MCF 10A (cell line): ENCODE data around the gene PKD1. TPM values are rescaled to one million over a fixed set of nuclear protein-coding genes. Genes with fewer than 3 reads are reported as not detected.

Source experiments
- BruUV-seq: library from RNA; stranded (reverse); fragments of 400-500 nt; replicated peaks from 2 replicates; lab custom pipeline; 2021; lab: Mats Ljungman, UMichigan
- CTCF ChIA-PET: fragments of 300-600 bp; sonication (Branson Sonifier 250); formaldehyde crosslinking; extraction: SDS; loops from one replicate; lab custom pipeline; 2021; ENCODE audit warnings: antibody characterized with exemption, inconsistent platforms; lab: Yijun Ruan, JAX
- POLR2A ChIA-PET: fragments of 300-600, 350-650 bp; sonication (Branson Sonifier 250); formaldehyde crosslinking; extraction: SDS; loops from one replicate; lab custom pipeline; 2020; ENCODE audit warnings: antibody characterized with exemption, inconsistent platforms; lab: Yijun Ruan, JAX
- DNase-seq: peaks from one replicate; pipeline ENCODE4 v3.0.0-alpha.2; 2018; ENCODE audit not compliant: unreplicated experiment
- H3K27ac Mint-ChIP-seq: one replicate; pipeline ENCODE4 v1.8.0; 2022; ENCODE audit warnings: mild to moderate bottlenecking, low read depth, mixed read lengths; ENCODE audit not compliant: unreplicated experiment
- H3K27me3 Mint-ChIP-seq: one replicate; pipeline ENCODE4 v1.8.0; 2022; ENCODE audit warnings: mixed read lengths; ENCODE audit not compliant: insufficient read depth, unreplicated experiment
- H3K36me3 Mint-ChIP-seq: one replicate; pipeline ENCODE4 v1.8.0; 2022; ENCODE audit warnings: mild to moderate bottlenecking, moderate library complexity, mixed read lengths; ENCODE audit not compliant: insufficient read depth, unreplicated experiment
- H3K4me1 Mint-ChIP-seq: one replicate; pipeline ENCODE4 v1.8.0; 2022; ENCODE audit warnings: mixed read lengths; ENCODE audit not compliant: insufficient read depth, unreplicated experiment
- H3K4me3 Mint-ChIP-seq: one replicate; pipeline ENCODE4 v1.8.0; 2022; ENCODE audit warnings: mild to moderate bottlenecking, moderate library complexity, mixed read lengths; ENCODE audit not compliant: unreplicated experiment
- H3K9me3 Mint-ChIP-seq: one replicate; pipeline ENCODE4 v1.8.0; 2022; ENCODE audit warnings: mixed read lengths; ENCODE audit not compliant: unreplicated experiment
- CTCF ChIP-seq: fragments of 200-600 bp; IDR thresholded peaks from one replicate; pipeline ENCODE4 v1.8.0; 2022; ENCODE audit warnings: antibody characterized with exemption, mild to moderate bottlenecking; ENCODE audit not compliant: unreplicated experiment
- intact Hi-C: fragments of 100-400 bp; cut with micrococcal nuclease; formaldehyde crosslinking; loops from 2 replicates; pipeline ENCODE4 v1.14.1; 2022
- total RNA-seq: library from RNA; stranded (reverse); gene quantifications from 2 replicates; pipeline ENCODE4 v1.2.3, GENCODE V29; 2022

The PKD1 gene
- total RNA-seq, 1 experiment from 2014 or later = 187 TPM

- Mint-ChIP-seq H3K9me3 (no peaks in the 10 kb centered on the region), H3K36me3 (peaks cover 58% of the 10 kb centered on the region), H3K27ac (no peak overlapping the region), H3K4me3 (no peak overlapping the region), H3K4me1 (no peaks in the 10 kb centered on the region), H3K27me3 (no peaks in the 10 kb centered on the region)
- ChIA-PET CTCF (interaction anchor here (0.6 kb wide), 1 partner anchor 197 kb away, joined by 3 read pairs; no protein-coding TSS in a partner anchor), POLR2A (no interaction called here)
- intact Hi-C loops = no loop called here
- no peak for TF ChIP-seq CTCF
- BruUV-seq = no TSS peak
- no peak for DNase-seq
These were observed 38.7 kb downstream of the PKD1 start for GRCh38 chr16:2096853-2097595.

DNA sequence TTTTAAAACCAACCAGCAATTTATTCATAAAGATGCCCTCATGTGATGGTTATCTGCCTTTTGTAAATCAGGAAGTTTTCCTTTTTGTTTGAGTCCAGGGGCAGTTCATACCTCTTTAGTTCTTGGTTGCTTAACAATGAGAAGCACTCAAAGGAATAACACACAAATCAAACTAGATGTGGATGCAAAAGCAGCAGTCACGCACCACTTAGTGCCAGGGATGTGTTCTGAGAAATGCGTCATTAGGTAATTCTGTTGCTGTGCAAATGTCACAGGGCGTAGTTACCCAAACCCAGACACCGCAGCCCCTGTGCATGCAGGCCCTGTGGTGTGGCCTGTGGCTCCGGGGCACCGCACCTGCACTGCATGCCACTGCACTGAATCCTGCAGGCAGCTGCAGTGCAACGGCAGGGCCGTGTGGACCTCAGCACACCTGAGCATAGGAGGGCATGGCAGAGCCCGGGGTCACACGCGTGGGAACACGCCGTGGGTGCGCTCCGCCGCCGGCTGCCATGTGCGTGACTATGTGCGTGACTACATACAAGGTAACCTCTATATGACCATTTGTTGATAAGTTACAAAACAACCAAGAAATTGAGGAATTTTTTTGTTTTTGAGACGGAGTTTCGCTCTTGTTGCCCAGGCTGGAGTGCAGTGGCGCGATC, 39.6 kb downstream of the PKD1 start:
- intact Hi-C loops = no loop called here
- H3K36me3 Mint-ChIP-seq = peaks cover 58% of the 10 kb centered on the region
- H3K27me3 Mint-ChIP-seq = no peaks in the 10 kb centered on the region
- ChIA-PET CTCF (no interaction called here), POLR2A (no interaction called here)
- BruUV-seq = no TSS peak
- DNase-seq = no peak
- no peaks in the 10 kb centered on the region for H3K4me1 Mint-ChIP-seq
- TF ChIP-seq CTCF = no peak
- H3K27ac Mint-ChIP-seq = no peak overlapping the region
- H3K9me3 Mint-ChIP-seq = no peaks in the 10 kb centered on the region
- H3K4me3 Mint-ChIP-seq = no peak overlapping the region

DNA sequence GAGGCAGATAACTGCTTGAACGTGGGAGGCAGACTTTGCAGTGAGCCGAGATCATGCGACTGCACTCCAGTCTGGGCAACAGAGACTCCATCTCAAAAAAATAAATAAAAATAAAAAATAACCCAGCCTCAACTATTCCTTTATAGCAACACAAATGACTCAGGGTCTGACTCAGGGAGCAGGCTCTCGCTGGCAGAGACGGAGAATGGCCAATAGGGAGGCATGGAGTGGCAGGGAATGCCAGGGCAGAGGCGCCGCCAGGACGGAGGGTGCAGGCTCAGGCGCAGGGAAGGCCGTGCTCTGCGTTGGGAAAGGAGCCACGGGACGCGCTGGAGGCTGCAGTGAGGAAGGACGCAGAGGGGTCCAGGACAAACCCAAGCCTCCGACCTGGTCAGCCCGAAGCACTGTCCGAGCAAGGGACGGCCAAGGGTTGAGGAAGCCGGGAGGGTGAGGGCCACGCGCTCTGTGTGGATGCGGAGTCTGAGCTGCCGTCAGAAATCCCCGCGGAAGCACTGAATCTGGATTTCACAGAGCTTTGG, 40.3 kb downstream of the PKD1 start:
- H3K27ac Mint-ChIP-seq = no peak overlapping the region
- ChIA-PET CTCF (no interaction called here), POLR2A (interaction anchor here (0.6 kb wide), 1 partner anchor 22 kb away, joined by 3 read pairs; no protein-coding TSS in a partner anchor)
- no peak overlapping the region for H3K4me3 Mint-ChIP-seq
- BruUV-seq = no TSS peak
- H3K9me3 Mint-ChIP-seq = no peaks in the 10 kb centered on the region
- TF ChIP-seq CTCF = no peak
- H3K27me3 Mint-ChIP-seq = no peaks in the 10 kb centered on the region
- peaks cover 51% of the 10 kb centered on the region for H3K36me3 Mint-ChIP-seq
- DNase-seq = peak; percentile 64
- no peaks in the 10 kb centered on the region for H3K4me1 Mint-ChIP-seq
- intact Hi-C loops = no loop called here

GRCh38 chr16:2093793-2094192, 41.9 kb downstream of the PKD1 start:
- Mint-ChIP-seq H3K36me3 (peaks cover 52% of the 10 kb centered on the region), H3K4me3 (no peak overlapping the region), H3K27ac (no peak overlapping the region), H3K9me3 (no peaks in the 10 kb centered on the region), H3K27me3 (no peaks in the 10 kb centered on the region), H3K4me1 (peaks cover 4% of the 10 kb centered on the region)
- CTCF ChIA-PET = interaction anchor here (0.6 kb wide), 1 partner anchor 340 kb away, joined by 3 read pairs; no protein-coding TSS in a partner anchor
- TF ChIP-seq CTCF = no peak
- intact Hi-C loops = no loop called here
- POLR2A ChIA-PET = no interaction called here
- DNase-seq = no peak
- no TSS peak for BruUV-seq
